KOPT-K1 (cell line): ENCODE measurements around the gene DTL.

Source experiments
- H3K27ac ChIP-seq: fragments of 200-600 bp; sonication (generic); 2 replicates; pipeline ENCODE4 v1.5.1; 2016; ENCODE audit warnings: antibody characterized with exemption, mild to moderate bottlenecking, low read depth, low read length; ENCODE audit not compliant: poor library complexity, severe bottlenecking
- H3K36me3 ChIP-seq: fragments of 200-600 bp; sonication (generic); 2 replicates; pipeline ENCODE4 v1.5.1; 2017; ENCODE audit warnings: antibody characterized with exemption, mild to moderate bottlenecking, low read length, moderate library complexity; ENCODE audit not compliant: insufficient read depth
- H3K9me3 ChIP-seq: fragments of 200-600 bp; sonication (generic); 2 replicates; pipeline ENCODE4 v1.5.1; 2017; ENCODE audit warnings: antibody characterized with exemption, low read length, mild to moderate bottlenecking; ENCODE audit not compliant: insufficient read depth, poor library complexity, severe bottlenecking

DTL gene

GRCh38 chr1:212101251-212101650, 65.7 kb downstream of the DTL start:
- Histone ChIP-seq H3K9me3 (peaks cover 10% of the 10 kb centered on the region), H3K36me3 (peaks cover 100% of the 10 kb centered on the region), H3K27ac (no peak overlapping the region)

GRCh38 chr1:212101735-212102134, 66.2 kb downstream of the DTL start:
- no peak overlapping the region for H3K27ac ChIP-seq
- H3K36me3 ChIP-seq, result peaks cover 100% of the 10 kb centered on the region
- H3K9me3 ChIP-seq, result peaks cover 5% of the 10 kb centered on the region

- peaks cover 100% of the 10 kb centered on the region for H3K36me3 ChIP-seq
Observed at GRCh38 chr1:212104586-212105325, 69.2 kb downstream of the DTL start.

DNA sequence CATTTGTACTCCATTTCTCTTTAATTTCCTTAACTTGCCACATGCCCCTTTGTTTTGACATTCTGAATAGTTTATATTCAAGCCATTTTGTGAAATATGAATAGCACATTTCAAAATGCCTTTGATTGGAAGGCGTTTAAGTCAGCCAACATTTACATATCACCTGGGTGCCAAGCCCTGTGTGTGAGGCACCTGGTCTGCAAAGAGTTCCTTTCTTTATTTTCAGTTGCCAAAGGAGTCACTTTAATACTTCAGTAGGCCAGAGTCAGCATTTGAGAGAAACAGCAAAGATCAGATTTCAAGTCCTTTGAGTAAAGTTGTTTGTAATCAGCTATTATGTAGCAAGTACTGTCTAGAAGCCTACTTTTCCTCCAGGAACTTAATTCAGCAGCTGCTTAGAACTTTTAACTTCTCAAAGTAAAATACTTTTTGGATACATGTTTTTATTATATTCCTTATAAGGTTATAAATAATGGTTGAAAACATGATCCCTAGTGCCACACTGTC, 70.8 kb downstream of the DTL start:
- Histone ChIP-seq H3K27ac (no peak overlapping the region), H3K9me3 (no peaks in the 10 kb centered on the region), H3K36me3 (peaks cover 100% of the 10 kb centered on the region)

More at GRCh38 chr1:212104586-212105325, 69.2 kb downstream of the DTL start:
- no peak overlapping the region for H3K27ac ChIP-seq
- H3K9me3 ChIP-seq, result no peaks in the 10 kb centered on the region

DNA sequence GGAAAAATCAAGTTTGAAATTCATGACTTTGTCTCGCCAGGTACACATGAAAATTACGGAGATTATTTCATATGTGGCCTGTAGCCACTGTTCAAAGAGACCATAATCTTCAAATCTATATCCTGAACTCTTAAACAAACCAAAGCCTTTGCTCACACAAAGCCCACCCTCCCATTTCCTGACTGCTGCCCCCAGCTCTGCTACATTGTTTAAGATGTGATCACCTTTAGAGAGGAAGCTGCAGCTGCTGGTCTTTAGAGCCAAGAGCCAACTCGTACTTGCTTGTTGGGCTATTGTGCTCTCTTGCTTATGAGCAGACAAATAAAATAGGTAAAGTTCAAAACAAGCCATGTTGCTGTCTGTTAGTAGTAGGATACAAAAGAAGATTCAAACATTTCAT, 71.9 kb downstream of the DTL start:
- Histone ChIP-seq H3K36me3 (peaks cover 100% of the 10 kb centered on the region), H3K27ac (peak overlapping the region; percentile 1), H3K9me3 (no peaks in the 10 kb centered on the region)

- H3K9me3 ChIP-seq, result no peaks in the 10 kb centered on the region
- H3K36me3 ChIP-seq, result peaks cover 100% of the 10 kb centered on the region
- H3K27ac ChIP-seq, result no peak overlapping the region
Observed at GRCh38 chr1:212108187-212108586, 72.6 kb downstream of the DTL start.

DNA sequence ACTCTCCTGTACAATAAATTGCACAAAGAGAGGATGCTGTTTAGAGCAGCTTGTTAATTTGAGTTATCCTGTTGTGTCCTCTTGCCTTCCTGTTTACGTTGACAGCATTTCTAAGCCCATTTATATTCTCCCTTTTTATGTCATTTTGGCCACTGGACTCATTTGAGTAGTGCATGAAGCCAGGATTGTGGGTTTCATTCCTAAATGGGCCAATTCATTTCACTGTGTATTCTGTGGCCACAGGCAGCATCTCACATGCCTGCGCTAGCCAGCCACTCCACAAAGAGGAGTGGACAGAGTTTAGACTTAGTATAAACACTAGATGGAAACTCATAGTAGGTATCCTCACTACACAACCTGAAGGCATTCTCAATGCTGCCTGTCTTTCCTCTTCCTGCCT, 73.4 kb downstream of the DTL start:
- Histone ChIP-seq H3K9me3 (no peaks in the 10 kb centered on the region), H3K27ac (no peak overlapping the region), H3K36me3 (peaks cover 100% of the 10 kb centered on the region)

- no peak overlapping the region for H3K27ac ChIP-seq
- peaks cover 95% of the 10 kb centered on the region for H3K36me3 ChIP-seq
- no peaks in the 10 kb centered on the region for H3K9me3 ChIP-seq
Observed at GRCh38 chr1:212109728-212110127, 74.2 kb downstream of the DTL start.

GRCh38 chr1:212110617-212111016, 75.1 kb downstream of the DTL start:
- H3K9me3 ChIP-seq, result no peaks in the 10 kb centered on the region
- H3K36me3 ChIP-seq, result peaks cover 89% of the 10 kb centered on the region
- H3K27ac ChIP-seq, result no peak overlapping the region

- Histone ChIP-seq H3K27ac (no peak overlapping the region), H3K9me3 (no peaks in the 10 kb centered on the region), H3K36me3 (peaks cover 80% of the 10 kb centered on the region)
Observed at GRCh38 chr1:212111536-212111935, 76.0 kb downstream of the DTL start.

GRCh38 chr1:212113706-212114105, 78.2 kb downstream of the DTL start:
- H3K36me3 ChIP-seq, result peaks cover 62% of the 10 kb centered on the region
- H3K9me3 ChIP-seq, result no peaks in the 10 kb centered on the region
- no peak overlapping the region for H3K27ac ChIP-seq

DNA sequence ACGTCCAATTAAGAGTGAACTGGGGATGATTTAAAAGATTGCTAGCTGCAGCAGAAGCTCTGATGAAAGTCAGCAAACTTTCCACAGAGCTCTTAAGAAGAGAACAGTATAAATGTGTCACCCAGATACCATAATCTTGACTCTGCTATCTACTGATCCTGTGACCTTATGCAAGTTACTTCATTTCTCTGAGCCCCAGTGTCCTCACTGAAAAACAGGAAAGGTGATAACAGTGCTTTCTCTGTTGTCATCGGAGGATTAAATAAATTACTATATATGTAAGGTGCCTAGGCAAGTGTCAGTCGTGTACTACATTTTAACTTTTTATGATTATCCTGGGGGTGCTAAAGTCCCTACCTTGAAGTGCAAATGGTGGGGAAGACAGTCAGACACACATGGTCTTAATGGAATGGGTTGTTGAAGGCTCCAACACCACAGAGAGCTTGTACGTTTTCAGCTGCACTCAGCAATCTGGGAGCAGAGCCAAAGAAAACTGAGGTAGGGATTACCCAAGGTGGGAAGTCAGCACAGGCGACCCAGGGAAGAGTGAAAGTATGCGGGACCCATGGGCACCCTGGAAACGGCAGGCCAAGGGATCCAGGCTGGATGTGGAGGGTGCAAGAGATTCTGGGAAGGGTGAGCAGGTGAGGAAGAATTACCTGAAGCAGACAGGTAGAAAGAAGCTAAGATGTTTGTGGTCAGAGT, 82.8 kb downstream of the DTL start:
- peaks cover 29% of the 10 kb centered on the region for H3K36me3 ChIP-seq
- no peak overlapping the region for H3K27ac ChIP-seq
- no peaks in the 10 kb centered on the region for H3K9me3 ChIP-seq

- Histone ChIP-seq H3K27ac (no peak overlapping the region), H3K36me3 (peaks cover 23% of the 10 kb centered on the region), H3K9me3 (no peaks in the 10 kb centered on the region)
Observed at GRCh38 chr1:212118872-212119260, 83.3 kb downstream of the DTL start.

DNA sequence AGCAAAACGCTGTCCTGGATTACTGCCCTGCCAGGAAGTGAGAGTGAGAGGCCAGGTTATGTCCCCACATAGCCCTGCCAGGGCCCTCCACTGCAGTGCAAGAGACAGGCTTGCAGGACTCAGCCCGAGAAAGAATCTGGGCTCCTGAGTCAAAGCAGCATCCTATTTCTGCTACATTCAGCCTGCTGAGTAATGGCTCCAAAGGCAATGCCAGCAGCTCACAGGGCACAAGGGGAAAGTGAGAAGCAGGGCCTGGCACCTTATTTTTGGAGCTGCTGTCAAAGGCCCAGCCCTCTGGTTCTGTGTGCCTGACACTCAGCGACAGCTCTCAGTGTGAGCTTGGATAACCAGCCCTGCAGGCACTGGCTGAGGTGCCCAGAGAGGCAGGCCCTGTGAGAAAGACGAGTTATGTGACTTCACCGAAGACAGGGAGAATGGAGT, 83.9 kb downstream of the DTL start:
- H3K27ac ChIP-seq, result no peak overlapping the region
- no peaks in the 10 kb centered on the region for H3K9me3 ChIP-seq

DNA sequence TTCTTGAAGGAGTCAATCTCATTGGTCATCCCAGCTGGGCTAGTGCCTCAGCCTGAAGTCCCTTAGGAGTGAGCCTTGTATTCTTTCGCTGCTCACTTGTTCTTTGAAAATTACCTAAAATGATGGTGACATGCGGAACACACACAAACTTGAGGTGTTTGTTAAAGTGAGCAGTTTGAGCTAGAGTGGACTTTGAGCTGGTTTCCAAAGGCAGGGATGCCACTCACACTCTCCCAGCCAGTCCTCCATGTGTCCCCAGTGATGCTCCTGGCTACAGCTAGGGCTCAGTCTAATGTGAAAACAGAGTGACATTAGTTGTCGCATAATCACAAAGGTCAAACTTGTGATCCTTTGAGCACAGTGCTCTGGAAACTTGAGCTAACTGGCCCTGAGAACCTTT, 84.3 kb downstream of the DTL start:
- no peak overlapping the region for H3K27ac ChIP-seq
- H3K36me3 ChIP-seq, result peaks cover 18% of the 10 kb centered on the region
- no peaks in the 10 kb centered on the region for H3K9me3 ChIP-seq

More for the DNA sequence above, 83.9 kb downstream of the DTL start:
- H3K36me3 ChIP-seq, result peaks cover 20% of the 10 kb centered on the region
